Panc1 (cell line): ENCODE results near the gene SCUBE2.

ENCODE experiments used
- CTCF ChIP-seq: fragments of 450-650 bp; IDR thresholded peaks from 2 replicates; pipeline ENCODE4 v1.5.1; 2017; ENCODE audit warnings: mild to moderate bottlenecking
- POLR2AphosphoS5 ChIP-seq: IDR thresholded peaks from 2 replicates; pipeline ENCODE4 v1.6.1; 2012; ENCODE audit warnings: mild to moderate bottlenecking, low read depth, low read length, moderate library complexity
- SIN3A ChIP-seq: IDR thresholded peaks from 2 replicates; pipeline ENCODE4 v1.6.1; 2012; ENCODE audit warnings: low read depth, mild to moderate bottlenecking, low read length, moderate library complexity, borderline replicate concordance; ENCODE audit not compliant: insufficient read depth

GRCh38 chr11:9075556-9075955 lies 15.8 kb downstream of the SCUBE2 start:
- TF ChIP-seq CTCF (no peak), POLR2AphosphoS5 (no peak), SIN3A (no peak)
